Effector CD4-positive, alpha-beta T cell (primary cell): ENCODE measurements around the gene CCDC14.
"Not testable (repeated sequence)": the region's sequence is repeated elsewhere in the genome, so short reads cannot be mapped to it uniquely, and the experiment has no call there.

Source experiments
- DNase-seq: peaks from one replicate; pipeline ENCODE4 v3.0.0-alpha.2; 2020

Gene CCDC14

DNA sequence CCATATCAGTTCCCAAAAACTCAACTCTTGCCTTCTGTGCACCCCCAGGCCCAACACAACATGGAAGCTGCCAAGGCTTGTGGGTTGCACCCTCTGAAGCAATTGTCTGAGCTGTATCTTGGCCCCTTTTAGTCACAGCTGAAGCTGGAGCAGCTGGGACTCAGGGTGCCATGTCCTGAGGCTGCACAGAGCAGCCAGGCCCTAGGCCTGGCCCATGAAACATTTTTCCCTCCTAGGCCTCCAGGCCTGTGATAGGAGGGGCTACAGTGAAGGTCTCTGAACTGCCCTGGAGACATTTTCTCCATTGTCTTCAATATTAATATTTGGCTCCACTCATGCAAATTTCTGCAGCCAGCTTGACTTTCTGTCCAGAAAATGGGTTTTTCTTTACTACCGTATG lies 68.8 kb downstream of the CCDC14 start:
- no peak for DNase-seq

DNA sequence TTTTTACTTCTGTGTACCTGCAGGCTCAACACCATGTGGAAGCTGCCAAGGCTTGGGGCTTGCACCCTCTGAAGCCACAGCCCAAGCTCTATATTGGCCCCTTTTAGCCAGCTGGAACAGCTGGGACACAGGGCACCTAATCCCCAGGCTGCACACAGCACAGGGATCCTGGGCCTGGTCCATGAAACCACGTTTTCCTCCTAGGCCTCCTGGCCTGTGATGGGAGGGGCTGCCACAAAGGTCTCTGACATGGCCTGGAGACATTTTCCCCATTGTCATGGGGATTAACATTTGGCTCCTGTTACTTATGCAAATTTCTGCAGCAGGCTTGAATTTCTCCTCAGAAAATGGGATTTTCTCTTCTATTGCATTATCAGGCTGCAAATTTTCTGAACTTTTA lies 70.0 kb downstream of the CCDC14 start:
- not testable (repeated sequence) for DNase-seq

GRCh38 chr3:123890162-123890561 lies 70.9 kb downstream of the CCDC14 start:
- DNase-seq, result not testable (repeated sequence)

- DNase-seq, result no peak
These were observed 76.0 kb downstream of the CCDC14 start for GRCh38 chr3:123884993-123885392.

- DNase-seq, result no peak
These were observed 76.7 kb downstream of the CCDC14 start, which contains the start of gene MYLK for GRCh38 chr3:123884203-123884831. MYLK (minus strand) TSS chr3:123884332; CDS start chr3:123793841, 90,491 bp downstream.

DNA sequence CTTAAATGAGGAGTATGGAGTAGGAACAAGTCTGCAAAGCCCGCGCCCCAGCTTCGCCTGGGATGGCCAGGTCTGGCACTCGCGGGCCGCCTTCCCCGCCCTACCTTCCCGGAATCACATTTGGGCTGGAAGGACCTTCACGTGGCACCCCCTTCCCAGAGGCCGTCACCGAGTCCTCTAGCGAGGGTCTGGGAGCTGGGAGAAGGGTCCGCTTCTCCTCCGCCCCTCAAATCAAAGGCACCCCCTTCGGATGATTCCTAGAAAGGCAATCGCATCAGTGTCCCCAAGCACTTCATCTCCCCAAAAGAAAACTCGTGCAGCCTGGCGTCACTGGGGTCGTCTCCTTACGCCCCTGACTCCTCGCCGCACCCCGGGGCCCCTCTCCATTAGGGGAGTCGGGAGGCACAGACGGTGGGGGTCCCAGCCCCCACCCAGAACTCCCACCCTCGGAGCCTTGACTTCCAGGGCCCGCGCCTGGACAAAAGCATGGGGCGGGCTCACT lies 77.3 kb downstream of the CCDC14 start:
- DNase-seq, result no peak

- no peak for DNase-seq
These were observed 77.9 kb downstream of the CCDC14 start for GRCh38 chr3:123883111-123883510.

DNA sequence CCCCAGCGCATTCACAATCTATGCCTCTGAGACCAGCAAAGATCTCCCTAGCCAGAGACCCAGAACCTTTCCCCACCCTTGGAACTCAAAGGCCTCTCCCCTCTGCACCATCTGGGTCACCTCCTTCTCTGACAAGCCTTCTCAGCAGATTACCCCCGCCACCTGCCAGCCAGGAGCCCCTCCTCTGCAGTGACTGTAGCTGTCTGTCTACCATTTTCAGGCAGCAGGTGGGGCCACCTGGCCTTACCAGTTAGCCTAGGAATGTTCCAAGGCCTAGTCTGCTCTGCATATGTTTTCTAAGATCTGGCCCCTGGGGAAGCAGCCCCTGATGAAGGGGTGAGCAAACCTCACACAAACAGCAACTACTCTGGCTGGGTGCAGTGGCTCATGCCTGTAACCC lies 79.3 kb downstream of the CCDC14 start:
- DNase-seq, result no peak

GRCh38 chr3:123880998-123881561 lies 79.9 kb downstream of the CCDC14 start:
- DNase-seq, result no peak

- DNase-seq, result no peak
These were observed 82.2 kb downstream of the CCDC14 start for GRCh38 chr3:123878807-123879206.

DNA sequence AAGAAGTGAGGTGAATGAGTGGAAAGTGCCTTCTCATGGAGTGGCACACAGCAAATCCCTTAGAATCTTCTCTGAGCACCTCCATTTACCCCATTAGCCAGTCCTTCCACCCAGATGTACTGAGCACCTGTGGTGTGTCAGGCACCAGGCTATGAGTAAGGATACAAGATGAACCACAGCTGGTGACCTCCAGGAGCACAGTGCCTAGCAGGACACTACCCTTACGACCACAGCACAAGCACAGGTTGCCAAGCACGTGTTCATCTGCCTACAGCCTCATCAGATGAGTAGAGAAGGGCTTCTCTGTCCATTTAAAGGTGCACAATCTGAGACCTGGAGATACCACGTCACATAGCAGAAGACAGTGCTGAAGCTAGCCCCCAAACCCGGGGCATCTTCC lies 83.1 kb downstream of the CCDC14 start:
- no peak for DNase-seq

- DNase-seq, result no peak
These were observed 83.6 kb downstream of the CCDC14 start for GRCh38 chr3:123877466-123877865.

- no peak for DNase-seq
These were observed 84.2 kb downstream of the CCDC14 start for GRCh38 chr3:123876858-123877257.

DNA sequence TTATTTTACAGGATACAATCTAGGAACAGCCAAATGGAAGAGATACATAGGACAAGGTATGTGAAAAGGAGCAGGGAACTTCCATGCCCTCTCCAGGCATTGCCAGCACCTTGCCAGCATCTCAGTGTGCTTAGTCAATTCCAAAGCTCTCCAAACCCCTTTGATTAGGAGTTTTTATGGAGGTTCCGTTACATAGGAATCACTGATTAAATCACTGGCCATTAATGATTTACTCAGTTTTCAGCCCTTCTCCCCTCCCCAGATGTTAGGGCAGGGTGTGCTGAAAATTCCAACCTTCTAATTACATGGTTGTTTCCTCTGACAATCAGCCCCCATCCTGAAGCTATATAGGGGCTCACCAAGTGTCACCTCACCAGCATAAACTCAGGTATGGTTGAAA lies 88.4 kb downstream of the CCDC14 start:
- no peak for DNase-seq

- DNase-seq, result no peak
These were observed 89.1 kb downstream of the CCDC14 start for GRCh38 chr3:123871946-123872345.

DNA sequence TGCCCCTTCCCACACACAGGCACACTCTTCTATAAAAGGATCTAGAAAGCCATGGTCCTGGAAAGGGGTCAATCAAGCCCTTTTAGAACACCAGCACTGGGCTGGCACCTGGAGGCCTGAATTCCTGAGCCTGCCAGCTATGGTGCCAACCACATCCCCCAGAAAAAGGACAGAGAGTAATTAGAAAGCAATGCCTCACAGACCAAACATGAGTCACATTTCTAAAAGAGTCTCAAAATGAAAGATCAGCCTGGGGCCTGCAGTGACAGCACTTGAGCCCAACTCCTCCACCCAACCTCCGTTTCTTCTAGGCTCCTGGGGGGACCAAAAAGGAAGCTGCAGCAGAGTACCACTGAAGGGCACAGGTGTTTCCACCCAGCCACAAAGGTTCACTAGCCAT lies 91.0 kb downstream of the CCDC14 start:
- no peak for DNase-seq

DNA sequence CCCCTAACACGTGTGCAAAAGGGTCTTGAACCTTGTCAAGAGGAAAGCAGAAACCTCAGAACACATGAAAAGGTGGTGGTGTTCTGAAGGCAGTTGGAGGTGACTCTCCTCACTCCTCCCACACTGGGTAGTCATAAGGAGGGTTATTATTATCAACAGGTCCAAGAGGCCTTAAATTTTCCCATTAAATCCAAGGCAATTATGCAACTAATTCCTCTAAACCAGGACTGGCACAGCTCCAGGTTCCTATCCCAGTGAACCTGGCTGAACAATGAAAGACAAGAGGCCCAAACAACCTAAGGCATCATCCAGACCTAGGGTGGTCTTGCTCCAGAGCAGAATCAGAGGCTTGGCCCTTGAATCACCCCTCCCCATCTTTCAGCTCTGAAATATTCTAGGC lies 91.9 kb downstream of the CCDC14 start:
- DNase-seq, result no peak

DNA sequence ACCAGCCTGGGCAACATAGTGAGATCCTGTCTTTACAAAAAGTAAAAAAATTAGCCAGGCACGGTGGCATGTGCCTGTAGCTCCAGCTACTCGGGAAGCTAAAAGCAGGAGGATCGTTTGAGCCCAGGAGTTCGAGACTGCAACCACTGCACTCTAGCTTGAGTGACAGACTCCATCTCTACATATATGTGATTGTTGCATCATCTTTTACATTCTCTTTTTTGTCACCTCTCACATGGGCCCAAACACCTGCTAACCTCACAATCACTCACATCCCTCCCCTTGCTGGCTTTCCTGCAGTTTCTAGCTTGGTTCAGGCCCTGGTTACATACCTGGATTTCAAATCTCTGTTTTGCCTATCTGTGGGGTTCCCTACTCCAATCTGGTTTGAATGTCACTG lies 96.3 kb downstream of the CCDC14 start:
- no peak for DNase-seq
